ENCODE results near the gene MTHFSD. TPM values are rescaled to one million over a fixed set of nuclear protein-coding genes. Genes with fewer than 3 reads are reported as not detected.

Gene MTHFSD
- 18.2 and 20.2 TPM in 2 replicates for total RNA-seq (ENCODE audit: low replicate concordance)
- long read RNA-seq, partial matches to known transcripts = 1 of 9 reads
- long read RNA-seq, other reads (novel, unspliced or antisense) = 3 of 9 reads

DNA sequence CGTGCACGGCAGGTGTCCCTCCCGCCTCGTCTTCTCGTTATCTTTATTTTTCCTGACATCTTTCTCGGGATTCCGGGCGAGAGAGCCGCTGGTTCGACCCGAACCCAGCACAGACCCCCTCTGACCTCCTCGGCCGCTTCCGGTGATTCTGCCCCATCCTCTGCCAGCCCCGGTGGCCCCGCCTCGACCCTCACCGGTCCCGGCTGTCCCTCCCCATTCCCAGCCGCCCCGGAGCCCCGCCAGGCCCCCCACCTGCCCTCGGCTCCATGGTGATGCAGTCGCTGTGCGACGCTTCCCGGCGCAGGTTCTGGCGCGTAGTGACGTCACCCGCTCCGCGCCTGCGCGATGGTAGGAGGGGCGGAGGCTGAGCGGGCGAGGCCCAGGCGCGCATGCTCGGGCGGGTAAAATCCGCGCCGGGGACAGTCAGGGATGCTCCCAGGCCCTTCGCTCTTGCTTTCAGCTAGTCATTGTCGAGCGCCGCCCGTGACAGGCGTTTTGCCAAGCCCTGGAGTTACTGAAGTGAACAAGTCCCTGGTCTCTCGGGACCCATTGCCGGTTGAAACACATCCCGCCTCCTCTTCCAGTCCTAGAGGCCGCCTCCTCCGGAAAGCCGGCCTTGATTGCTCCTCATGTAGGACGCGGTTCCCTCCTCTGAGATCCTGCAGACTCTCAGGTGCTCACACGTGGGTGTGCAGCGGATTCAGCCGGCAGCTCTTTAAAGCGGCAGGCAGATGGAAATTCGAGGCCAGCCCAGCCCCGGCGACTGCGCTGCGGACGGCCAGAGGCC is at the start of gene MTHFSD:
MTHFSD (minus strand) TSS at position 319 of the 787 bp plus-strand sequence; CDS start at position 268, 51 bp downstream.
- TF ChIP-seq, protein P1, sequence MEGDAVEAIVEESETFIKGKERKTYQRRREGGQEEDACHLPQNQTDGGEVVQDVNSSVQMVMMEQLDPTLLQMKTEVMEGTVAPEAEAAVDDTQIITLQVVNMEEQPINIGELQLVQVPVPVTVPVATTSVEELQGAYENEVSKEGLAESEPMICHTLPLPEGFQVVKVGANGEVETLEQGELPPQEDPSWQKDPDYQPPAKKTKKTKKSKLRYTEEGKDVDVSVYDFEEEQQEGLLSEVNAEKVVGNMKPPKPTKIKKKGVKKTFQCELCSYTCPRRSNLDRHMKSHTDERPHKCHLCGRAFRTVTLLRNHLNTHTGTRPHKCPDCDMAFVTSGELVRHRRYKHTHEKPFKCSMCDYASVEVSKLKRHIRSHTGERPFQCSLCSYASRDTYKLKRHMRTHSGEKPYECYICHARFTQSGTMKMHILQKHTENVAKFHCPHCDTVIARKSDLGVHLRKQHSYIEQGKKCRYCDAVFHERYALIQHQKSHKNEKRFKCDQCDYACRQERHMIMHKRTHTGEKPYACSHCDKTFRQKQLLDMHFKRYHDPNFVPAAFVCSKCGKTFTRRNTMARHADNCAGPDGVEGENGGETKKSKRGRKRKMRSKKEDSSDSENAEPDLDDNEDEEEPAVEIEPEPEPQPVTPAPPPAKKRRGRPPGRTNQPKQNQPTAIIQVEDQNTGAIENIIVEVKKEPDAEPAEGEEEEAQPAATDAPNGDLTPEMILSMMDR (conservative IDR thresholded peaks at IDR 0.05) = no peak
- H3K27me3 Mint-ChIP-seq = peaks cover 10% of the 10 kb centered on the region
- no peaks in the 10 kb centered on the region for H3K36me3 Mint-ChIP-seq
- no peaks in the 10 kb centered on the region for H3K9me3 Mint-ChIP-seq
- peaks cover 17% of the 10 kb centered on the region for H3K4me1 Mint-ChIP-seq (ENCODE audit: unreplicated experiment)
- peak; percentile 93 for DNase-seq (ENCODE audit: extremely low spot score, unreplicated experiment)
- peak within 1 kb of the TSS; percentile 87 for H3K4me3 Mint-ChIP-seq
- H3K27ac Mint-ChIP-seq = peak within 1 kb of the TSS; percentile 89

GRCh38 chr16:86604436-86605193 is 49.6 kb upstream of the MTHFSD start:
- no peak overlapping the region for H3K27ac Mint-ChIP-seq
- H3K4me3 Mint-ChIP-seq = no peak overlapping the region
- no peaks in the 10 kb centered on the region for H3K4me1 Mint-ChIP-seq (ENCODE audit: unreplicated experiment)

DNA sequence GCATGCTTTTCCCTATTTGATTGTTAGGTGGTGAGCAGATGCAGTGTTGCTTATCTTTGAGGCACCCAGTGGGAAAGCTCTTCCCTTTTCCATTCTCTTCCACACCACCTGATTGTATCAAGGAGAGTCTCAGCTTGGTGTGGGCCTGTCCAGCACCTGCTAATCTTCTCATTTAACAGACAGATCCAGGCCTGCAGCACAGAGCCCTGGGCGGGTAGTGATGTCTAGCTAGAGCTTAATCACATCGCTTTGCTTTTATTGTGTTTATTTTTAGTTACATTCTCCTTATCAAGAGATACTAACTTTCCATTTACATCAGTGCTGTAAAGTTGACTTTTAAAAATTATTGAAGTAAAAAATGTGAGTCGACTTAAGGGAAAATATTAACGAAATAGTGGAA is 47.5 kb upstream of the MTHFSD start:
- H3K4me3 Mint-ChIP-seq = no peak overlapping the region
- H3K27me3 Mint-ChIP-seq = peaks cover 37% of the 10 kb centered on the region
- peaks cover 12% of the 10 kb centered on the region for H3K4me1 Mint-ChIP-seq (ENCODE audit: unreplicated experiment)
- no peak for DNase-seq (ENCODE audit: extremely low spot score, unreplicated experiment)
- no peaks in the 10 kb centered on the region for H3K9me3 Mint-ChIP-seq
- TF ChIP-seq, protein P1 (conservative IDR thresholded peaks at IDR 0.05) = no peak
- no peak overlapping the region for H3K27ac Mint-ChIP-seq
- no peaks in the 10 kb centered on the region for H3K36me3 Mint-ChIP-seq

More at GRCh38 chr16:86604436-86605193, 49.6 kb upstream of the MTHFSD start:
- H3K27me3 Mint-ChIP-seq = peaks cover 31% of the 10 kb centered on the region
- H3K36me3 Mint-ChIP-seq = no peaks in the 10 kb centered on the region
- no peak for DNase-seq (ENCODE audit: extremely low spot score, unreplicated experiment)
- TF ChIP-seq, protein P1 (conservative IDR thresholded peaks at IDR 0.05) = no peak
- no peaks in the 10 kb centered on the region for H3K9me3 Mint-ChIP-seq

DNA sequence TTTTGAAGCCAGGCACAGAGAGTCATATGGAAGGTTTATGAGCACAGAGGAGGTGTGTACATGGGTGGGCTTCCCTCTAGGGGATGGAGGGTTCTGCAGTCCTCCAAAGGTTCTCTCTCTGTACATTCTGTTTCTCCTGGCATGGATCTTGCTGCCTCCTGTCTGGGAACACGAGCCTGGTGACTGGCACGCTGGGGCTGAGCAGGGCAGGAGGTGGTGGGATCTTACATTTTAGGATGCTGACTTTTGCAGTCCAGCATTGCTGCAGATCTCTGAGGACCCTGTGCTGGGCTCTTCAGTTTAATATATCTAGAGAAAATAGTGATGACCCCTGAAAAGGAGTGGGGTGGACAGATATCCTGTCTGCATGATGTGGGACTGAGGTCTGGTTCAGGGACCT is 46.3 kb upstream of the MTHFSD start:
- Mint-ChIP-seq H3K4me1 (ENCODE audit: unreplicated experiment) (peaks cover 12% of the 10 kb centered on the region), H3K36me3 (no peaks in the 10 kb centered on the region), H3K27ac (no peak overlapping the region), H3K9me3 (no peaks in the 10 kb centered on the region), H3K27me3 (peaks cover 44% of the 10 kb centered on the region), H3K4me3 (no peak overlapping the region)
- DNase-seq (ENCODE audit: extremely low spot score, unreplicated experiment) = no peak
- TF ChIP-seq, protein P1 (conservative IDR thresholded peaks at IDR 0.05) = no peak

DNA sequence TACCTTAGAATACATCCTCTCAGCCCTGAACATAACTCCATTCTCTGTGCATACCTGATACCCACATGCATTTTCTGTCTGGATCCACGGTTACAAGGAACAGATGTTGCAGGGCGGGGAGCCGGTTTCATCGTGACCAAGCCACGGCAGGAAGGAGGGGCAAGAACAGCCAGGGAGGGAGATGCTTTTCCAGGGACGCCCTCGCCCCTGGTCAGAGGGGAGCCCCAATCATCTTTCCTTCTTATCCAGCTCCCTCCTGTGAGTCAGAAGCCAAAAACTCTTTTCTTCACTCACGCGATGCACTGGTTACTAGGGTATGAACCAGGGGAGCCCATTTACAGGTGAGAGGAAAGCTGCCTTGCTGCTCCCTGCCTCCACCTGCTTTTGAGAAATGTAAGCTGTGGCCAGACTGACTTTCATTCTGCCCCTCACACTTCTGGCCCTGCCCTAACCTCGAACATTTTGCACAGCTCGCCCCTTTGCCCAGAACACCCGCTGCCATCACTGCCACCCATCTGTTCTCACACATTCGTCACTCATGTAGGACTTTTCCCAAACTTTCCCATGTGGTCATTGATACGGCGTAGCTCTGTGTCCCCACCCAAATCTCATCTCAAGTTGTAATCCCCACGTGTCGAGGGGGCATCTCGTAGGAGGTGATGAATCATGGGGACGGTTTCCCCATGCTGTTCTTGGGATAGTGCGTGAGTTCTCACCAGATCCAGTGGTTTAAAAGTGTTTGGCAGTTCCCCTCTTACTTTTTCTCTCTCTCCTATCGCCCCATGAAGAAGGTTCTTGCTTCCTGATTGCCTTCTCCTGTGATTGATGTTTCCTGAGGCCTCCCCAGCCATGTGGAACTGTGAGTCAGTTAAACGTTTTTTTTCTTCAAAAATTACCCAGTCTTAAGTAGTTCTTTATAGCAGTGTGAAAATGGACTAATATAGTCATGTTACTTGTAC is 43.9 kb upstream of the MTHFSD start:
- H3K4me1 Mint-ChIP-seq (ENCODE audit: unreplicated experiment) = peaks cover 19% of the 10 kb centered on the region
- TF ChIP-seq, protein P1 (conservative IDR thresholded peaks at IDR 0.05) = no peak
- no peak overlapping the region for H3K27ac Mint-ChIP-seq
- no peaks in the 10 kb centered on the region for H3K9me3 Mint-ChIP-seq
- no peaks in the 10 kb centered on the region for H3K36me3 Mint-ChIP-seq
- DNase-seq (ENCODE audit: extremely low spot score, unreplicated experiment) = peak; percentile 55
- no peak overlapping the region for H3K4me3 Mint-ChIP-seq
- peaks cover 65% of the 10 kb centered on the region for H3K27me3 Mint-ChIP-seq

Data from type B pancreatic cell (in vitro differentiated cells).